ENCODE data around the gene ONECUT3.

ONECUT3 gene

GRCh38 chr19:1763648-1764639 is 10.6 kb downstream of the ONECUT3 start:
- no peak for DNase-seq
- no CpG with 5 or more reads among the region's 39 CpGs for WGBS (ENCODE audit: extremely low coverage, insufficient coverage, insufficient read length)
- H2BK5ac ChIP-seq (ENCODE audit: low read depth, low read length, poor library complexity): no peak overlapping the region

GRCh38 chr19:1764729-1765128 is 11.4 kb downstream of the ONECUT3 start:
- Histone ChIP-seq H3K27me3 (ENCODE audit: insufficient read depth, low read length) (peaks cover 76% of the 10 kb centered on the region), H3K9me3 (ENCODE audit: insufficient read depth, low read depth, low read length) (peaks cover 21% of the 10 kb centered on the region), H3K9ac (ENCODE audit: low read length) (no peak overlapping the region), H3K36me3 (ENCODE audit: control insufficient read depth in 1 of 2, insufficient read depth in 2 of 2, low read length in 2 of 2) (no peaks in the 10 kb centered on the region), H3K27ac (ENCODE audit: low read depth, low read length) (no peak overlapping the region), H2AFZ (ENCODE audit: insufficient read depth, low read length, poor library complexity) (no peak overlapping the region), H2AK5ac (ENCODE audit: low read length) (no peak overlapping the region), H2BK5ac (ENCODE audit: low read depth, low read length, poor library complexity) (no peak overlapping the region), H3K14ac (ENCODE audit: low read length) (no peak overlapping the region), H2BK120ac (ENCODE audit: insufficient read depth, low read length, poor library complexity) (no peak overlapping the region), H3K4ac (ENCODE audit: low read depth, low read length) (no peak overlapping the region), H3K4me1 (ENCODE audit: control insufficient read depth in 1 of 2, insufficient read depth in 2 of 2, low read length in 2 of 2) (no peaks in the 10 kb centered on the region), H4K8ac (ENCODE audit: low read depth, low read length) (no peak overlapping the region), H2BK12ac (ENCODE audit: low read length) (no peak overlapping the region), H3K4me2 (ENCODE audit: low read length) (no peak overlapping the region), H3K79me1 (ENCODE audit: low read length) (no peaks in the 10 kb centered on the region), H3K4me3 (ENCODE audit: low read depth, low read length) (no peak overlapping the region), H4K12ac (ENCODE audit: low read depth, low read length) (no peak overlapping the region), H3K18ac (ENCODE audit: low read length) (no peak overlapping the region), H3K79me2 (ENCODE audit: control insufficient read depth, insufficient read depth, low read length, poor library complexity) (no peaks in the 10 kb centered on the region), H4K91ac (ENCODE audit: low read depth, low read length) (no peak overlapping the region), H3K23ac (ENCODE audit: low read length) (no peak overlapping the region)
- no peak for DNase-seq
- no CpG with 5 or more reads among the region's 15 CpGs for WGBS (ENCODE audit: extremely low coverage, insufficient coverage, insufficient read length)

More at GRCh38 chr19:1763648-1764639, 10.6 kb downstream of the ONECUT3 start:
- Histone ChIP-seq H3K27me3 (ENCODE audit: insufficient read depth, low read length) (peaks cover 79% of the 10 kb centered on the region), H3K4me2 (ENCODE audit: low read length) (no peak overlapping the region), H3K14ac (ENCODE audit: low read length) (no peak overlapping the region), H4K91ac (ENCODE audit: low read depth, low read length) (no peak overlapping the region), H3K4me3 (ENCODE audit: low read depth, low read length) (no peak overlapping the region), H3K23ac (ENCODE audit: low read length) (no peak overlapping the region), H2BK120ac (ENCODE audit: insufficient read depth, low read length, poor library complexity) (no peak overlapping the region), H3K79me2 (ENCODE audit: control insufficient read depth, insufficient read depth, low read length, poor library complexity) (no peaks in the 10 kb centered on the region), H4K12ac (ENCODE audit: low read depth, low read length) (no peak overlapping the region), H3K9ac (ENCODE audit: low read length) (no peak overlapping the region), H3K79me1 (ENCODE audit: low read length) (no peaks in the 10 kb centered on the region), H3K4ac (ENCODE audit: low read depth, low read length) (no peak overlapping the region), H3K4me1 (ENCODE audit: control insufficient read depth in 1 of 2, insufficient read depth in 2 of 2, low read length in 2 of 2) (no peaks in the 10 kb centered on the region), H3K9me3 (ENCODE audit: insufficient read depth, low read depth, low read length) (peaks cover 17% of the 10 kb centered on the region), H3K18ac (ENCODE audit: low read length) (no peak overlapping the region), H3K27ac (ENCODE audit: low read depth, low read length) (no peak overlapping the region), H2AFZ (ENCODE audit: insufficient read depth, low read length, poor library complexity) (no peak overlapping the region), H4K8ac (ENCODE audit: low read depth, low read length) (no peak overlapping the region), H2BK12ac (ENCODE audit: low read length) (no peak overlapping the region), H2AK5ac (ENCODE audit: low read length) (no peak overlapping the region), H3K36me3 (ENCODE audit: control insufficient read depth in 1 of 2, insufficient read depth in 2 of 2, low read length in 2 of 2) (no peaks in the 10 kb centered on the region)

DNA sequence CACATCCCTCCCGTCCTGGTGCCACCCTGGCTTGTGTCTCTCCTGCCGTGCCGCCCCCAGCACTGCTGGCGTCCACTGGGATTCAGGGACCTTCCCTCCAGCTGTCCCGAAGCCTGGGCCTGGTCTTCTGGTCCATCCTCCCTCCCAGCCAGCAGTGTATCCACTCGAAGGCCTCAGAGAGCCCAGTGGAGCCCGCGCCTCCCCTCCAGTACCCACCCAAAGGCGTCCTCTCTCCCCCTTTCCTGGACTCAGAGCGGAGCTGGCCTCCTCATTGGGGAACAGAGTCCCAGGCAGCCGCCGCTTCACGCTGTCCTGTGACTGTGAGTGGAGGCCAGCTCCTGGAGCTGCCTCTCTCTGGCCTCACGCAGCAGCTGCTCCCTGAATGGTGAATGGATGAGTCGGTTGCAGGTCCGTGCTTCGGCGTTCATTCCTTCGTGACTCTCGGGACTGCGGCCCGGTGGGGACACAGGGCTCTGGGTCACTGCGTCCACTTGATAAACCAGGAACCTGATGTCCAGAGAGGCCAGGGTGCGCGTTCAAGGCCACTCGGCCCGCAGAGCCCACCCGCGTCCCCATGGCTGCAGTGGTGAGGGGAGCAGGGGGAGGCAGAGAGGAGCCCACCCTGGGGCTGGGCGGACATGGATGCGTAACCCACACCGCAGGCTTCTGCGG is 12.1 kb downstream of the ONECUT3 start:
- no peak overlapping the region for H3K23ac ChIP-seq (ENCODE audit: low read length)
- no peak overlapping the region for H2BK12ac ChIP-seq (ENCODE audit: low read length)
- no peak overlapping the region for H3K4ac ChIP-seq (ENCODE audit: low read depth, low read length)
- H4K8ac ChIP-seq (ENCODE audit: low read depth, low read length): no peak overlapping the region
- H3K4me2 ChIP-seq (ENCODE audit: low read length): no peak overlapping the region
- no peak overlapping the region for H3K18ac ChIP-seq (ENCODE audit: low read length)
- H3K14ac ChIP-seq (ENCODE audit: low read length): no peak overlapping the region
- H3K9me3 ChIP-seq (ENCODE audit: insufficient read depth, low read depth, low read length): peaks cover 17% of the 10 kb centered on the region
- no peak overlapping the region for H4K12ac ChIP-seq (ENCODE audit: low read depth, low read length)
- H4K91ac ChIP-seq (ENCODE audit: low read depth, low read length): no peak overlapping the region
- H2AK5ac ChIP-seq (ENCODE audit: low read length): no peak overlapping the region
- H2BK120ac ChIP-seq (ENCODE audit: insufficient read depth, low read length, poor library complexity): no peak overlapping the region
- no peak overlapping the region for H3K9ac ChIP-seq (ENCODE audit: low read length)
- no peak overlapping the region for H2AFZ ChIP-seq (ENCODE audit: insufficient read depth, low read length, poor library complexity)
- no peaks in the 10 kb centered on the region for H3K36me3 ChIP-seq (ENCODE audit: control insufficient read depth in 1 of 2, insufficient read depth in 2 of 2, low read length in 2 of 2)
- H3K79me1 ChIP-seq (ENCODE audit: low read length): no peaks in the 10 kb centered on the region
- H3K27ac ChIP-seq (ENCODE audit: low read depth, low read length): no peak overlapping the region
- no peaks in the 10 kb centered on the region for H3K79me2 ChIP-seq (ENCODE audit: control insufficient read depth, insufficient read depth, low read length, poor library complexity)
- no peaks in the 10 kb centered on the region for H3K4me1 ChIP-seq (ENCODE audit: control insufficient read depth in 1 of 2, insufficient read depth in 2 of 2, low read length in 2 of 2)
- no CpG with 5 or more reads among the region's 33 CpGs for WGBS (ENCODE audit: extremely low coverage, insufficient coverage, insufficient read length)
- no peak overlapping the region for H2BK5ac ChIP-seq (ENCODE audit: low read depth, low read length, poor library complexity)
- DNase-seq: no peak
- no peak overlapping the region for H3K4me3 ChIP-seq (ENCODE audit: low read depth, low read length)
- peaks cover 74% of the 10 kb centered on the region for H3K27me3 ChIP-seq (ENCODE audit: insufficient read depth, low read length)

DNA sequence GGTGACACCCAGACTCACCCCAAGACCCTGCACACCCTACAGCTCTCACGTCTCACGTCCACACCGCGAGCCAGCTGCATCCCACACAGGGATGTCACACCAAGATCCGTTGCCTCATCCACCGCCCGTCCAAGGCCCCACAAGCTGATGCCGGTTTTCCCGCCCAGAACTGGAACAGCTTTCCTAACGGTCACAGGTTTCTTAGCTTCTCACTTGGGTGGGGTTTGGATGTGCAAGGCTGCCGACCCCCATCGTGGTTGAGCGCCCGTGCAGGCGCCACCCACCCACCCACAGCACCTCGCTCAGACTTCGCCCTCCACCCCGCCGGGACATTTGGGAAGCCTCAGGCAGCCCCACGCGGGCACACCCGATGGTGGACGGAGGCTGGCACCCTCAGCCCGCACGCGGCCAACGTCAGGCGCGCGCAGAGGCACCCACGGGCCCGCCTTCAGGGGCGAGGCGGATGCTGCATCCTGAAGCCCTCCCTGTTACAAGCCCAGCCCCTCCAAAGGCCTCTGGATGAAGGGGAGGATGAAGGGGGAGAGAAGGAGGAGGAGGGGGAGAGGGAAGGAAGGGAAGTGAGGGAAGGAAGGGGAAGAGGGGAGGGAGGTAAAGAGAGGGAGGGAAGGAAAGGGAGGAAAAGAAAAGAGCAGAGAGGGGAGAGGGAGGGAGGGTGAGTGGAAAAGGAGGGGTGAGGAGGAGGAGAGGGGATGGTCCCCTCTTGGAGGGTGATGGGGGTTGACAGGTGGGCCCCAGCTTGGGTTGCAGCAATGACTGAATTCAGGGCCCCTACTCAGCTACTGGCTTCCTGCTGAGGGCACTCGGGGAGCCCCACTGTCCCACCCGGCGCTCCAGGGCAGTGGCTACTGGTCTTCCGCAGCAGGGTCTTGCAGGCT is 12.8 kb downstream of the ONECUT3 start:
- no peak overlapping the region for H4K8ac ChIP-seq (ENCODE audit: low read depth, low read length)
- H3K27me3 ChIP-seq (ENCODE audit: insufficient read depth, low read length): peaks cover 71% of the 10 kb centered on the region
- H3K18ac ChIP-seq (ENCODE audit: low read length): no peak overlapping the region
- H4K91ac ChIP-seq (ENCODE audit: low read depth, low read length): no peak overlapping the region
- H3K79me2 ChIP-seq (ENCODE audit: control insufficient read depth, insufficient read depth, low read length, poor library complexity): no peaks in the 10 kb centered on the region
- no peaks in the 10 kb centered on the region for H3K4me1 ChIP-seq (ENCODE audit: control insufficient read depth in 1 of 2, insufficient read depth in 2 of 2, low read length in 2 of 2)
- no peak overlapping the region for H3K9ac ChIP-seq (ENCODE audit: low read length)
- no peaks in the 10 kb centered on the region for H3K36me3 ChIP-seq (ENCODE audit: control insufficient read depth in 1 of 2, insufficient read depth in 2 of 2, low read length in 2 of 2)
- peaks cover 19% of the 10 kb centered on the region for H3K9me3 ChIP-seq (ENCODE audit: insufficient read depth, low read depth, low read length)
- no peaks in the 10 kb centered on the region for H3K79me1 ChIP-seq (ENCODE audit: low read length)
- no peak overlapping the region for H2BK5ac ChIP-seq (ENCODE audit: low read depth, low read length, poor library complexity)
- H2BK120ac ChIP-seq (ENCODE audit: insufficient read depth, low read length, poor library complexity): no peak overlapping the region
- H3K4ac ChIP-seq (ENCODE audit: low read depth, low read length): no peak overlapping the region
- no peak overlapping the region for H2BK12ac ChIP-seq (ENCODE audit: low read length)
- H3K4me3 ChIP-seq (ENCODE audit: low read depth, low read length): no peak overlapping the region
- no peak overlapping the region for H2AK5ac ChIP-seq (ENCODE audit: low read length)
- H3K14ac ChIP-seq (ENCODE audit: low read length): no peak overlapping the region
- no peak for DNase-seq
- H3K4me2 ChIP-seq (ENCODE audit: low read length): no peak overlapping the region
- H3K23ac ChIP-seq (ENCODE audit: low read length): no peak overlapping the region
- no peak overlapping the region for H2AFZ ChIP-seq (ENCODE audit: insufficient read depth, low read length, poor library complexity)
- no peak overlapping the region for H3K27ac ChIP-seq (ENCODE audit: low read depth, low read length)
- no peak overlapping the region for H4K12ac ChIP-seq (ENCODE audit: low read depth, low read length)
- WGBS (ENCODE audit: extremely low coverage, insufficient coverage, insufficient read length): no CpG with 5 or more reads among the region's 38 CpGs

All from trophoblast cell (in vitro differentiated cells and primary cell).